GM18502 (cell line): ENCODE results near the gene CBFA2T3.
"Not testable (repeated sequence)": the region's sequence is repeated elsewhere in the genome, so short reads cannot be mapped to it uniquely, and the experiment has no call there.

Experiments
- ATAC-seq: cut with Tn5 transposase; IDR thresholded peaks from one replicate; pipeline ENCODE4 v1.9.1; 2021; ENCODE audit warnings: mild to moderate bottlenecking; ENCODE audit not compliant: unreplicated experiment, poor library complexity

The CBFA2T3 gene

GRCh38 chr16:89013692-89014402, 36.8 kb upstream of the CBFA2T3 start:
- no peak for ATAC-seq

DNA sequence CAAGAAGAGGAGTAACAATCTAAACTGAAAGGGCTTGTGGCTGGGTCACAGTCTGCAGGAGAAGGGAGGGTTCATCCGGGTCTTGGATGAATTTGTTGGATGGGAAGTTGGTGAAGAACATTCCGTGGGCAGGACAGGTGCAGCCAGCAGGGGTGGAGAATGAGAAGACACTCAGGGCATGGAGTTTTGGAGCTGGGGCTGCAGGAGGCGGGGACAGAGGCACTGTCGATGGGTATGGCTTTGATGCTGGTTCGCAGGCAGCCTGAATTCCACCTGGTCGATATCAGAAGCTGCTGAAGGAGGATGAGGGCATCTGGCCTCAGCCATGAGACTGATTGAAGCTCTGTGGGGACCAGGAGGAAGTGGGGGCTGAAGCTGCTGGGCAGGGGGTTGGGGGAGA, 36.1 kb upstream of the CBFA2T3 start:
- ATAC-seq, result no peak

DNA sequence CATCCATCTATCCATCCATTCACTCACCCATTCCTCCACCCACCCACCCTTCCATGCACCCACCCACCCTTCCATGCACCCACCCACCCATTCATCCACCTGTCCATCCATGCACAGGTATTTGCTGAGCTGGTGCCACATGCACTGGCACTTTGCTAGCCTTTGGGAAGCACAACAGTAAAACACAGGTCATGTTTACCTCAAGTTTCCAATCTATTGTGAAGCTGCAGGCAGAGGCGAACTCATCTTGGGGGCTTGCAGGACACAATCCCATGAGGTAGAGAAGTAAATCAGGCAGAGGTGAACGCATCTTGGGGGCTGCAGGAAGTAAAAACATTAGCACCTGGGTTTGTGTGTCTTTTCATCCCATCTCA, 35.6 kb upstream of the CBFA2T3 start:
- no peak for ATAC-seq

- ATAC-seq, result no peak
These were observed 35.1 kb upstream of the CBFA2T3 start for GRCh38 chr16:89011909-89012621.

DNA sequence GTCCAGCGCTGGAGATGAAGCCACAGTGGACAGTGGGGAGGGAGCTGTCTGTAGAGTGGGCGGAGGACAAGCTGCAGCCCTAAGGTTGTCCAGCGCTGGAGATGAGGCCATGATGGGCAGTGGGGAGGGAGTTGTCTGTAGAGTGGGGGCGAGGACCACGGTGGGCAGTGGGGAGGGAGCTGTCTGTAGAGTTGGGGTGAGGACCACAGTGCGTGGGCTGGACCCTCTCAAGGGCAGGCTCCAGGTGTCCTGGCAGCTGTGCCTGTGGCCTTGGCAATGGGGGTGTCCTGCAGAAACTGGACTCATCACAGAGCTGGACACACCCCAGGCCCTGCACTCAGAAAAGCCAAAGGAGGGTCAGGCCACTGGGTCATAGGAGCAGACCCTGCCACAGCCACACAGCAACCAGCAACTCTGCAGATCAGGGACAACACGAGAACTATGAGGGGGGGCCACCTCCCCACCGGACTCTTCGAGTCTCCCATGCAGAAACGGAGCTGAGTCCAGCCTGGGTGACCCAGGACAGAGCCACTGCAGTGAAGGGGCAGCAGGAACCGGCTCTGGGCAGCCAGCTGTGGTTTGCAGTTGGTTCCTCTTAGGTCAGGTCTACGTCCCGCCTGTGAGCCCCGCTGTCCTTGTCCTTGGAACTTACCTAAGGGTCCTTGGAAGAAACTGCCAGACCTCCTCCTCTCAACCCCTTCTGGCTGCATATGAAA, 33.4 kb upstream of the CBFA2T3 start:
- no peak for ATAC-seq

DNA sequence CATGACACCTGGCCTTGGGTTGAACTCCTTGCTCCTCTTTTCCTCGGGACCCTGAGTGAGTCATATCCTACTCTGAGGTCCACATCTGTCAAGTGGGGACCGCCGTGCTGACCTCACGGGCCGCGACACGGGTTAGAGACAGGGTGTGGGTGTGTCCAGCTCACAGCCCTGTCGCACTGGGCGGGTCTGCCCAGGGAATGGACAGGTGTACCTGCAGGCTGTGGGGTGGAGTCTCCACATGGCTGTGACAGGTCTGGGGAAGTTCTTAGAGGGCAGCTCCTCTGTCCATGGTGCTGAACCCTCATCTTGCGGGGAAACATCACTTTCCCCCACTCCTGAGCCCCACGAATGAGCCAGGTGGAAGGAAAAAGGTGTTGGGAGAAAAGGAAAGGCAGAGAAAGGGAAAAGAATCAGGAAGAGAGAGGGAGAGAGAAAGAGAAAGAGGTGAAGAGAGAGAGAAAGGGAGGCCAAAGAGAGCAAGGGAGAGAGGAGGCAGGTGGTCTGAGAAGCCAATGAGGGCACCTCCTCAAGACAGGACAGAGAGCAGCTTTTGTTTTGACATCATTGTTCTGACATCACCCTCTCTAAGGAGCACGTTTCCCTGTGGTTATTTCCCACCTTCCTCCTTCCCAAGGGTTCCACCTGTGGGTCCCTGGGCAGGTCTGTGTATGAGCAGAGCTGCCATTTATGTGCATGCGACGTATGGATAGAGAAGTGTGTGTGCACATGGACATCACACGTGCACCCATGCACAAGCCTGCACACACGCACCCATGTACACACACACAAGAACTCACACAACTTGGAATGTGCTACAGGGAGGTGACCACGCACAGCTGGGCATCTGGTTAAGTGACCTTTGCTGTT, 32.6 kb upstream of the CBFA2T3 start:
- no peak for ATAC-seq

- ATAC-seq, result not testable (repeated sequence)
These were observed 31.8 kb upstream of the CBFA2T3 start for GRCh38 chr16:89008796-89009195.

- ATAC-seq, result no peak
These were observed 30.6 kb upstream of the CBFA2T3 start for GRCh38 chr16:89007371-89008249.

- ATAC-seq, result no peak
These were observed 29.2 kb upstream of the CBFA2T3 start for GRCh38 chr16:89006036-89006752.

DNA sequence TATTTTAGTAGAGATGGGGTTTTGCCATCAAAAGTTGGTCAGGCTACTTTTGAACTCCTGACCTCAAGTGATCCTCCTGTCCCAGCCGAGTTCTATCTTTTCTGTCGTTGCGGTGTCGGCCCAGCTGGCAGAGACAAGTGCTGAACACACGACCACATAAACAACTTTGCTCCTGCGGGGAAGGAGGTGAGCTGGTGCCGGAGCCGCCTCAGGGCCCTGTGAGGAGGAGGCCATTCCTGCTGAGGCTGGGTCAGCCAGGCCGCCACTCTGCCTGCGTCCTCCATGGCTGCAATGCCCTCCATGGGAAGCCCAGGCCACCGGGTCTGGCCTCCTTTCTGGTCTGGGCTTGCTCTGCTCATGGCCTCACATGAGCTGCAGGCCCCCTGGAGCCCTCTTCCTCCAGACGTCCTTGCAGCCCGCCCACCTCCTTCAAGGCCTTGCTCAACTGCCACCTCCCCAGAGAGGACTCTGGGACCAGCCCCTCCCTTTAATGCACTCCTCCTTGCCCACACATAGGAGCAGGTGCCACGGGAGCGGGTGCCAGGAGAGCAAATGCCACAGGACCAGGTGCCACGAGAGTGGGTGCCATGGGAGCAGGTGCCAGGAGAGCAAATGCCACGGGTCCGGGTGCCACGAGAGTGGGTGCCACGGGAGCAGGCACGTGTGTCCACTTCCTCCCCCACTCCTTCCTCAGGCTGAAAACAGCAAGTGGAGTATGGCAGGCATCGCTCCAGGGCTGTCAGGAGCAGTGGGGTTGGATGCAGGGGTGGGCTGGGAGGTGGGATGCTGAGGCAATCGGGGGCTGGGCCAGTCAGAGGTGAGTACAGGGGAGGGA, 28.4 kb upstream of the CBFA2T3 start:
- ATAC-seq, result no peak

DNA sequence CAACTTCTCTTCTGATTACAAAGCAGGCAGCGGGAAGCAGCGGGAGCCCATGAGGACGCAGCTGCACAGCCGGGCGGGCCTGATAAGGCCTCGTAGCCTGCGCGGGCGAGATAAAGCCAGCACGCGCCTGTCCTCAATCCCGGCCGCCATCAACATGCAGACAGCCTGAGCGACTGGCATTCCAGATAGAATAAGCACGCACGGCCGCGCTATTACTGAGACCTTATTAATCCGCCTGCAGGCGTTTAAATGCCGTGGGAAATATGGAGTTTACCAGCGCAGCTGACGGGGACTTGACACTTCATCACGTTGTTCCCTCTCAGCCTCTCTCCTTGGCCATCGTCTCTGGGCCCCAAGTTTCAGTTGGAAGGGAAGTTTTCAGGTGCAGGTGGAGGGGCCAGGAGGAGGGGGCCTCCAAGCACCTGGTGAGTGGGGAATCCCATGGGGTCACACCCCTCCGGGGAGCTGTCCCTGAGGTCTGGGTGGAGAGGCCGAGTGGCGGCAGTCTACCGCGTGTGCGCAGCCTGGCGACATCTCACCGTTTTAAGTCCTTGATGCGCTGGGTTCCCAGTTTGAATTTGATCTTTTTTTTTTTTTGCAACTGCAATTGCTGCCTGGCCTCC, 27.3 kb upstream of the CBFA2T3 start:
- ATAC-seq, result no peak

DNA sequence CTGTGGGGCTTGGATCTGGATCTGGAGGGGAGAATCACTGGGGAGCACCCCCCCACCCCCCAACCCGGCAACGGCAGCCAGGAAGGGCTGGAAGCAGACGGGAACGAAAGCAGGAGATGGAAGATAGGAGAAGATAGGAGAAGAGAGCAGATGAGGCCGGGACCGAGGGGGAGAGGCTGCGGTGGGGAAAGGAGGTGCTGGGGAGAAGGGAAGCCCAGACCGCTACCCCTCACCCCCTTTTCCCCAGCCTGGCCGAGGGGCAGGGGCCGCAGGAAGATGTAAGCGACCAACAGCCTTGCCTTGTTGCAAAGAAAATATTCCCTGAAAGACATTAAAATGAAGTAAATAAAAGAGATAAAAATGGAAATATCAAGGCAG, 26.8 kb upstream of the CBFA2T3 start:
- ATAC-seq, result no peak

DNA sequence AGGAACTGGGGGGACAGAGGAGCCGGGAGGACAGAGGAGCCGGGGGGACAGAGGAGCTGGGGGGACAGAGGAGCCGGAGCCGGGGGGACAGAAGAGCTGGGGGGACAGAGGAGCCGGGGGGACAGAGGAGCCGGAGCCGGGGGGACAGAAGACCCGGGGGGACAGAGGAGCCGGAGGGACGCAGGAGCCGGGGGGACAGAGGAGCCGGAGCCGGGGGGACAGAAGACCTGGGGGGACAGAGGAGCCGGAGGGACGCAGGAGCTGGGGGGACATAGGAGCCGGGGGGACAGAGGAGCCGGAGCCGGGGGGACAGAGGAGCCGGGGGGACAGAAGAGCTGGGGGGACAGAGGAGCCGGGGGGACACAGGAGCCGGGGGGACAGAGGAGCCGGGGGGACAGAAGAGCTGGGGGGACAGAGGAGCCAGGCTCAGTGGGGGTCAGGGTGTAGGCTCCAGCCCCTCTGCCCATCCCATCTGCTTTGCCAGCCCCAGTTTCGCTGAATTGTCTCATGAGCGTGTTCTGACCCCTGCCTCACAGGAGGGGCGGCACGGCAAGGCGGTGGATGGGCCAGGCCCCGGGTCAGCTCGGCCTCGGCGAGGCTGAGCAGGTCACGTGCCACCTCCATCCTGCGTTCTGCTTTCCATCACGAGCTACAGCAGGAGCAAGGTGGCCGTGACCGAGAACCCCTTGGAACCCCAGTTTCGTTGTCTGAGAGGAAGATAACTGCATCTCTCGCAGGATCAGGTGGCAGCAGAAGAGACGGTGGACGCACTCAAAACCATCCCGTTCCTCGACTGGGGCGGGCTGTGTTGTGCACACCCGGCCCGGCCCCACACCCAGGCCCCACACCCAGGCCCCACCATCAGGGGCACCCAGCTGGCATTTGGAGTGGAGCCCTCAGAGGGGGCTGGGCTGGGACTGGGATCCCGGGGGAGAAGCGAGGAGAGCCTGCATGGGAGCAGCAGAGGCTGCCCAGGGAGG, 26.1 kb upstream of the CBFA2T3 start:
- no peak for ATAC-seq

DNA sequence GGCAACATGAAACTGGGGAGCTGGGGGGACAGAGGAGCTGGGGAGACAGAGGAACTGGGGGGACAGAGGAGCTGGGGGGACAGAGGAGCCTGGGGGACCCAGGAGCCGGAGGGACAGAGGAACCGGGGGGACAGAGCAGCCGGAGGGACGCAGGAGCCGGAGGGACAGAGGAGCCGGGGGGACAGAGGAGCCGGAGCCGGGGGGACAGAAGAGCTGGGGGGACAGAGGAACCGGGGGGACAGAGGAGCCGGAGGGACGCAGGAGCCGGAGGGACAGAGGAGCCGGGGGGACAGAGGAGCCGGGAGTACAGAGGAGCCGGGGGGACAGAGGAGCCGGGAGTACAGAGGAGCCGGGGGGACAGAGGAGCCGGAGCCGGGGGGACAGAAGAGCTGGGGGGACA, 25.1 kb upstream of the CBFA2T3 start:
- ATAC-seq, result not testable (repeated sequence)

- no peak for ATAC-seq
These were observed 24.4 kb upstream of the CBFA2T3 start for GRCh38 chr16:89001117-89002027.
